22Rv1 (cell line): ENCODE data around the gene RABGAP1L.

Experiments used
- H3K27ac ChIP-seq: fragments of 450-650 bp; 2 replicates; pipeline ENCODE4 v1.5.1; 2017
- ZFX ChIP-seq: fragments of 450-650 bp; IDR thresholded peaks from 2 replicates; pipeline ENCODE4 v1.6.1; 2017; ENCODE audit warnings: antibody characterized with exemption, borderline replicate concordance
- TF ChIP-seq, protein P1 (sequence below): fragments of 450-650 bp; IDR thresholded peaks from 2 replicates; pipeline ENCODE4 v1.5.1; 2017; ENCODE audit warnings: mild to moderate bottlenecking

RABGAP1L gene

DNA sequence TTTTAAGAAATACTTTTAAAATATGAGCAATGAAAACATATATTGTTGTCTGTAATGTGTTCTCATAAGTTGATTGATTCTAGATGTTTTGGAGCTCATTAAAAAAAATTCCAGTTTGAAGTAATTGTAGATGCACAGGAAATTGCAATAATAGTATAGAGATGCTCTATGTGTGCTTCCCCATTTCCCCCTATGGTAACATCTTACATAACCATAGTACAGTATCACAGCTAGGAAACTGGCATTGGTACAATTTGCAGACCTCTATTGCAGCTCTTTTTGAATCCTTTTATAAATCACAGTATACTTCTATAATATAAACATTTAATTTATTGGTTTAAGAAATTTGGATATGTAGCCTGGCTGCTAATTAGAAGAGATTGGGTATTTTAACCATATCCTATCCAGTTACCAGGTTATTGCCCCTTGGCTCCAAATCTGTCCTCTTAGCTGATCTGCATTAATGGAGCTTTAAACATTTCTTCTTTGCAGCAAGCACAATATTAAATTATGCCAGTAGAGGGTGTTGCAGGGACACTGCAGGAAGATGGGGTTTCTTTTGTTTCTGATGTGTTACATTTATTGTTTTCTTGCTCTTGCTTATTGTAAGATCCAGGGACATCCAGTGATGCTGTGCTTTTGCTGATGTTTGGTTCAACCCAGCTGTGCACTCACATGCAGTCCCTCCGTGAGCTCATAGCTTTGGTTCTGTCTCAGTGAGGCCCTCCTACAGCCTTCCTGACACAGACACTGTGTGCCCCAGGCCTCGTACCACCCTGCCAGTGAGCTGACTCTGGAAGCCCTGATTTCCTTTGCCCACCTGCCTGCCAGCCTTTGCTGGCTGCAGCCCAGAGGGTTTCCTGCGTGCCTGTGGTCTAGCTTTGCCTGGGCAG lies 103.3 kb downstream of the RABGAP1L start:
- TF ChIP-seq ZFX = no peak
- TF ChIP-seq, protein P1, sequence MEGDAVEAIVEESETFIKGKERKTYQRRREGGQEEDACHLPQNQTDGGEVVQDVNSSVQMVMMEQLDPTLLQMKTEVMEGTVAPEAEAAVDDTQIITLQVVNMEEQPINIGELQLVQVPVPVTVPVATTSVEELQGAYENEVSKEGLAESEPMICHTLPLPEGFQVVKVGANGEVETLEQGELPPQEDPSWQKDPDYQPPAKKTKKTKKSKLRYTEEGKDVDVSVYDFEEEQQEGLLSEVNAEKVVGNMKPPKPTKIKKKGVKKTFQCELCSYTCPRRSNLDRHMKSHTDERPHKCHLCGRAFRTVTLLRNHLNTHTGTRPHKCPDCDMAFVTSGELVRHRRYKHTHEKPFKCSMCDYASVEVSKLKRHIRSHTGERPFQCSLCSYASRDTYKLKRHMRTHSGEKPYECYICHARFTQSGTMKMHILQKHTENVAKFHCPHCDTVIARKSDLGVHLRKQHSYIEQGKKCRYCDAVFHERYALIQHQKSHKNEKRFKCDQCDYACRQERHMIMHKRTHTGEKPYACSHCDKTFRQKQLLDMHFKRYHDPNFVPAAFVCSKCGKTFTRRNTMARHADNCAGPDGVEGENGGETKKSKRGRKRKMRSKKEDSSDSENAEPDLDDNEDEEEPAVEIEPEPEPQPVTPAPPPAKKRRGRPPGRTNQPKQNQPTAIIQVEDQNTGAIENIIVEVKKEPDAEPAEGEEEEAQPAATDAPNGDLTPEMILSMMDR = peak; percentile 98
- no peak overlapping the region for H3K27ac ChIP-seq

- no peak for TF ChIP-seq ZFX
- TF ChIP-seq, protein P1 = no peak
- H3K27ac ChIP-seq = no peak overlapping the region
Measured at GRCh38 chr1:174265282-174265681, 106.0 kb downstream of the RABGAP1L start.

- no peak overlapping the region for H3K27ac ChIP-seq
- TF ChIP-seq, protein P1 = no peak
- no peak for TF ChIP-seq ZFX
Measured at GRCh38 chr1:174266476-174266875, 107.2 kb downstream of the RABGAP1L start.

DNA sequence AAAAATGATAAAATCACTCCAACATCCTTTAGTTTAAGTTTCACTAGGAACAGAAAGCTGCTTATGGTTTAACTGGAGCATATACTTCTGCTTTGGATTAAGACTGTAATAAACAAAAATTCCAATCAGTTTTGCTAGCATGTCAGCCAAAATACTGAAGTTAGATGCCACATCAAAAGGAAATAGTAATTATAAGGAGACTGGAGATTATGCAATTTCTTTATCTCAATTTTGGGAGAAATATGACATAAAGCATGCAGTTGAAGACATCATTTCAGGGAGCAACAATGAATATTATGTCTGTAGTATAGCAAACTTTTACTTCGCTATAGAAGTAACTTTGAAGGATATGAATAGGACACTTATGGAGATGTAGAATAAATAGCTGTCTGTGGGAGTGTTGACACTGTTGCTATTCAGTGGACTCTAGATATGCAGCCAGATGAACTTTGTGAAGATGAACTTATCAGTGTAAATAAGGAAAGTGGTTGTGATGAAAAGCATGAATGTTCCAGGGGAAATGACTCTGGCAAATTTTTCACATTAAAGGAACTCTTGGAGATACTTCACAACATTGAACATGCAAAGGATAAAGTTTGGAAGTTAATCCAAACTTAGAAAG lies 107.8 kb downstream of the RABGAP1L start:
- no peak for TF ChIP-seq ZFX
- TF ChIP-seq, protein P1 = no peak
- no peak overlapping the region for H3K27ac ChIP-seq

DNA sequence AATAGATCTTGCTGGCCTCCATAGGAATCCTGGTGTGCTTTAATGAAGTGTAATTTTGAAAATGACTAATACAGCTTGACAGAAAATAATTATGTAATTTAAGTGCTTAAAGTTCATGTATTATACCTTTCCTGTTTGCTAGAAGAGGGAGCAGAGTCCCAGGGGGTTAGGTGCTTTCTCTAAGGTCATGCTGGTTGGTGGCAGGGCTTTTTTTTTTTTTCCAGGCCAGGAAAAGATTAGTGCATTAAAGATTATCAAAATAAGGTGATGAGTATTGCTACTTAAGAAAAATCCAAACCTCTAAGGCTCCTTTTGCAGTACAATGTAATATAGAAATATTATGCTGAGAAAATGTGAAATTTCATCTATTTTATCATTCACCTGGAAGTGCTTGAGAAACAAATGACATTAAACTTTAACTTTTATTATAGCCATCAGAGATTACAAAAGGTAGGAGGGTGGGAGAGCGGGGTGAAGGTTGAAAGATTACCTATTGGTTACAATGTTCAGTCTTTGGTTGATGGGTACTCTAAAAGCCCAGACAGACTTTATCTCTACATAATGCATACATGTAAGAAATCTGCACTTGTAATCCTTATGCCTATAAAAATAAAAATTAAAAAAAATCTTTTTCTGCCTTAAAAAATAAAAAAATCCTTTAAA lies 110.8 kb downstream of the RABGAP1L start:
- H3K27ac ChIP-seq = no peak overlapping the region
- TF ChIP-seq ZFX = no peak

DNA sequence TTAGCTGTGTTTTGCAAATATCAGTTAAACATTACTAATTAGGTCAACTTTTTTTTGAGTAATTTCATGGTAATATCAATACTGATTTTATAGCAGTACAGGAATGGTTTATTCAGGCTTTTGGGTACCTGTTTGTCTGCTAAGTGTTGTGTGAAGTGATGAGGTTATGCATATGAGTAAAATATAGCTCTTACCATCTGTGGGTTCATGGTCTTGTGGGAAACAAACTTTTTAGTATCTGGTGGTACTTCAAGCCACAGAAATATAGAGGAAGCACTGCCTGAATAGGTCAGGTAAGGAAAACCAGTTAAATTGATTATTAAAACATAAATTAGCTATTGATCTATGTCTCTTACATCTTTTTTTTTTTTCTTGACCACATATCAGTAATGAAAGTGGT lies 113.9 kb downstream of the RABGAP1L start:
- H3K27ac ChIP-seq = no peak overlapping the region
- TF ChIP-seq ZFX = no peak
- TF ChIP-seq, protein P1 = no peak

DNA sequence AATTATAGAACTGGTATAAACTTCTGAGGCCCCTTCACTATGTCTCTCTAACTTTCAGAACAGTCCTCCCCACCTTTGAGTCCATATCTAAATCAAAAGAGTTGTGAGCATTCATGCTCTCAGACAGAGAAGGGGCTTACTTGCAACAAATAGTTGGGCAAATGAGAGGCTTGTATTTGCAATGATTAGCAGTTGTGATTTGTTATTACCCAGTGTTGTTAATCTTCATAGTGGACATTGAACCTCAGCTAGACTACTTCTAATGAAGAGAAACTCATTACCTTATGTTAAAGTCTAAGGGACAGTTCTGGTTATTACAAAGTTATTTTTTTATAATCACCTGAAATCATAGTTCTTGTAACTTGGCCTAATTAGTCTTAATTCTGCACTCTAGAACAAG lies 114.5 kb downstream of the RABGAP1L start:
- no peak overlapping the region for H3K27ac ChIP-seq
- TF ChIP-seq, protein P1 = no peak
- no peak for TF ChIP-seq ZFX
